PC-3 (cell line): Measurements from ENCODE around the gene RAB11A. TPM values are rescaled to one million over a fixed set of nuclear protein-coding genes. Genes with fewer than 3 reads are reported as not detected.

ENCODE experiments used
- ATAC-seq: fragments of 200-7000 bp; cut with Tn5 transposase; 2 replicates; pipeline ENCODE4 v1.9.1; 2020; ENCODE audit warnings: mild to moderate bottlenecking, moderate library complexity
- BruUV-seq: library from RNA; stranded (reverse); fragments of 400-500 nt; replicated peaks from 2 replicates; lab custom pipeline; 2021; lab: Mats Ljungman, UMichigan
- CTCF ChIA-PET: fragments of 300-600 bp; sonication (Branson Sonifier 250); formaldehyde crosslinking; loops from one replicate; lab custom pipeline; 2022; ENCODE audit warnings: antibody characterized with exemption; lab: Charles Lee
- POLR2A ChIA-PET: fragments of 300-600 bp; sonication (Branson Sonifier 250); formaldehyde crosslinking; loops from one replicate; lab custom pipeline; 2022; ENCODE audit warnings: antibody characterized with exemption; ENCODE audit not compliant: unreplicated experiment; lab: Charles Lee
- DNase-seq: peaks from one replicate; pipeline ENCODE4 v3.0.0-alpha.2; 2015
- H2AFZ ChIP-seq: fragments of 300-600 bp; sonication (generic); 2 replicates; pipeline ENCODE4 v1.6.0; 2016; ENCODE audit warnings: antibody characterized with exemption, low read length
- H3F3A ChIP-seq: fragments of 300-600 bp; sonication (generic); one replicate; pipeline ENCODE4 v1.6.0; 2017; ENCODE audit warnings: antibody characterized with exemption, low read length, control low read depth, mild to moderate bottlenecking; ENCODE audit not compliant: unreplicated experiment
- H3K27ac ChIP-seq: fragments of 300-600 bp; sonication (generic); 2 replicates; pipeline ENCODE4 v1.5.1; 2016; ENCODE audit warnings: mild to moderate bottlenecking, low read length
- H3K27me3 ChIP-seq: fragments of 300-600 bp; sonication (generic); 2 replicates; pipeline ENCODE4 v1.6.1; 2016; ENCODE audit warnings: low read length, mixed read lengths
- H3K36me3 ChIP-seq: fragments of 300-600 bp; sonication (generic); 2 replicates; pipeline ENCODE4 v1.6.1; 2016; ENCODE audit warnings: low read depth, mixed run types, low read length, mixed read lengths
- H3K4me1 ChIP-seq: fragments of 300-600 bp; sonication (generic); 2 replicates; pipeline ENCODE4 v1.5.1; 2016; ENCODE audit warnings: low read length; ENCODE audit not compliant: insufficient read depth
- H3K4me2 ChIP-seq: fragments of 300-600 bp; sonication (generic); 2 replicates; pipeline ENCODE4 v1.6.0; 2016; ENCODE audit warnings: low read length
- H3K4me3 ChIP-seq: fragments of 300-600 bp; sonication (generic); 2 replicates; pipeline ENCODE4 v1.5.1; 2016; ENCODE audit warnings: mild to moderate bottlenecking, low read length, mixed read lengths
- H3K79me2 ChIP-seq: fragments of 300-600 bp; sonication (generic); 2 replicates; pipeline ENCODE4 v1.6.1; 2017; ENCODE audit warnings: low read length, mixed read lengths
- H3K9ac ChIP-seq: fragments of 300-600 bp; sonication (generic); 2 replicates; pipeline ENCODE4 v1.6.0; 2016; ENCODE audit warnings: mild to moderate bottlenecking, low read length
- H3K9me2 ChIP-seq: fragments of 300-600 bp; sonication (generic); replicated peaks from 2 replicates; pipeline ENCODE4 v1.6.1; 2016; ENCODE audit warnings: mixed run types, low read length, mixed read lengths
- H3K9me3 ChIP-seq: fragments of 300-600 bp; sonication (generic); 2 replicates; pipeline ENCODE4 v1.6.1; 2016; ENCODE audit warnings: low read length, mixed read lengths
- H4K20me1 ChIP-seq: fragments of 300-600 bp; sonication (generic); 2 replicates; pipeline ENCODE4 v1.6.1; 2016; ENCODE audit warnings: low read length, mixed read lengths
- CTCF ChIP-seq: fragments of 300-600 bp; sonication (generic); conservative IDR thresholded peaks from 2 replicates; pipeline ENCODE4 v1.5.1; 2017; ENCODE audit warnings: antibody characterized with exemption, low read depth, mild to moderate bottlenecking, low read length
- EZH2 ChIP-seq: fragments of 300-600 bp; sonication (generic); IDR thresholded peaks from one replicate; pipeline ENCODE4 v1.6.1; 2017; ENCODE audit warnings: antibody characterized with exemption, mild to moderate bottlenecking, low read length; ENCODE audit not compliant: unreplicated experiment
- EZH2phosphoT487 ChIP-seq: fragments of 300-600 bp; sonication (generic); IDR thresholded peaks from 2 replicates; pipeline ENCODE4 v1.6.1; 2018; ENCODE audit warnings: mild to moderate bottlenecking, antibody characterized with exemption, low read length, borderline replicate concordance
- intact Hi-C: fragments of 100-400 bp; cut with micrococcal nuclease; formaldehyde crosslinking; loops from 2 replicates; pipeline ENCODE4 v1.9.0; 2023
- total RNA-seq: library from RNA; depleted of rRNA; stranded (reverse); fragments of >200 nt; gene quantifications from 2 replicates; pipeline ENCODE4 v1.2.3, GENCODE V29; 2014

RAB11A gene
- total RNA-seq, 1 experiment from 2014 or later = 171 TPM

DNA sequence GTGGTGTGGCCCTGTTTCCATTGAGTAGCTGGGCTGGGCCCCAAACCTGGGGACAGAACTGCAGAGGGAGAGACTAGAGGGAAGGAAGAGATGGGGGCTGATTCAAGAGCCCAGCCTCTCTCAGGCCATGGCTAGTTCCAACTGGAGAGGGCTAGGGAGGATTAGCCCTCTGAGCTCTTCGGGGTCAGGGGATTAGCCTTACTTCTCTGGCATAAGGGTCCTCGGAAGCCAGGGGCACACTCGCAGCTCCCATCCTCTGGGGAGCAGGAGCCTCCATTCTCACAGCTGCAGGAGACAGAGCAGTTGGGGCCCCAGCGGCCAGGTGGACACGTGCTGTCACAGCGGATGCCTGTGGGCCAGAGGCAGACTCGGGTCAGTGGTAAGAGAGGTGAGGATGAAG, 53.3 kb downstream of the RAB11A start:
- Histone ChIP-seq H3F3A (no peaks in the 10 kb centered on the region), H3K27ac (no peak overlapping the region), H3K4me1 (no peaks in the 10 kb centered on the region), H3K4me2 (no peak overlapping the region), H3K27me3 (no peaks in the 10 kb centered on the region), H3K9ac (no peak overlapping the region), H3K9me3 (no peaks in the 10 kb centered on the region), H4K20me1 (no peaks in the 10 kb centered on the region), H2AFZ (no peak overlapping the region), H3K4me3 (no peak overlapping the region), H3K79me2 (no peaks in the 10 kb centered on the region), H3K9me2 (no peaks in the 10 kb centered on the region), H3K36me3 (no peaks in the 10 kb centered on the region)
- ATAC-seq = no peak
- no peak for DNase-seq
- no TSS peak for BruUV-seq
- POLR2A ChIA-PET = no interaction called here
- intact Hi-C loops = no loop called here
- CTCF ChIA-PET = no interaction called here
- TF ChIP-seq EZH2 = no peak
- no peak for TF ChIP-seq EZH2phosphoT487
- TF ChIP-seq CTCF = no peak

DNA sequence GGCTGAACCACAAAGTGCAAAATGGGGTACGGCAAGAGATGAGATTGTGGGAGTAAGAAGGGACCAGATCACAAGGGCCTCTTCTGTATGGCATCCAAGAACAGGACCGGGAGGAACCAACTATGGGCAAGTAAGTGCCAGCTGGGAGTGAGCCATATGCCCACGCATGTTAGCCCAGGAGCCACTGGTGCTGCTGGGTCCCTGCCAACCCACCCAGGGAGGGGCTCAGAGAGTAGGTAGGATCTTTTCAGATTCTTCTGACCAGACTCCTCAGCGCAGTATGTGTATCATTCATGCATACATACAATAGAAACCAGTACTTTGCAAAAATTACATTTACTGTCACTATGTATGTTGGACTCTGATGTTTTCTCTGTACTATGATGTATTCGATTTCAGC, 54.0 kb downstream of the RAB11A start:
- Histone ChIP-seq H3K4me1 (no peaks in the 10 kb centered on the region), H3K27me3 (no peaks in the 10 kb centered on the region), H3K4me3 (no peak overlapping the region), H3K36me3 (no peaks in the 10 kb centered on the region), H3K9ac (no peak overlapping the region), H3K9me3 (no peaks in the 10 kb centered on the region), H3K27ac (no peak overlapping the region), H2AFZ (no peak overlapping the region), H3K4me2 (no peak overlapping the region), H3K9me2 (no peaks in the 10 kb centered on the region), H3K79me2 (no peaks in the 10 kb centered on the region), H3F3A (no peaks in the 10 kb centered on the region), H4K20me1 (no peaks in the 10 kb centered on the region)
- CTCF ChIA-PET = no interaction called here
- POLR2A ChIA-PET = no interaction called here
- TF ChIP-seq EZH2phosphoT487 (no peak), EZH2 (no peak), CTCF (no peak)
- no TSS peak for BruUV-seq
- DNase-seq = no peak
- intact Hi-C loops = no loop called here
- ATAC-seq = no peak

DNA sequence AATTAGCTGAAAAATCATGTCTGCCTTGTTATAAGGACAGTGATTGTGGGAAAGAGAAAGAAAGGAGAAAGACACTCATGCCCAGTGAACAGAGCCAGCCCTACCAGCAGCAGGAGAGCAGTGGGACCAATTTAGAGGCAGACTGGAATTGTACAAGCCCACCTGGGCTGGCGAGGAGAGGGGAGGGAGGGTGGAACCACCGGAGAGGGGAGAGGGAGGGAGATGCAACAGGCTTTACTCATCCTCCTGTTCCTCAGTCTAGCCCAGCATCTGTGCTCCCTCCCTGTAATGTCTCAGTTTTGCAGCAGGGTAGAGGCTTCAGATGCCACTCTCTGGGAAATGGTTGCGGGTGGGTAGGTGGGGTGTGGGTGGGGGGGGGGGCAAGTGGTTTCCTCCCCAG, 54.7 kb downstream of the RAB11A start:
- TF ChIP-seq EZH2 = no peak
- TF ChIP-seq CTCF = no peak
- no peak for TF ChIP-seq EZH2phosphoT487
- Histone ChIP-seq H3K4me1 (no peaks in the 10 kb centered on the region), H3K9me3 (no peaks in the 10 kb centered on the region), H2AFZ (no peak overlapping the region), H3K9me2 (no peaks in the 10 kb centered on the region), H4K20me1 (no peaks in the 10 kb centered on the region), H3K36me3 (no peaks in the 10 kb centered on the region), H3K9ac (no peak overlapping the region), H3K4me3 (no peak overlapping the region), H3F3A (no peaks in the 10 kb centered on the region), H3K4me2 (no peak overlapping the region), H3K27me3 (no peaks in the 10 kb centered on the region), H3K27ac (no peak overlapping the region), H3K79me2 (no peaks in the 10 kb centered on the region)
- CTCF ChIA-PET = no interaction called here
- intact Hi-C loops = no loop called here
- POLR2A ChIA-PET = no interaction called here
- no peak for DNase-seq
- no TSS peak for BruUV-seq
- ATAC-seq = no peak
